Fibroblast of lung (primary cell): ENCODE data around the gene GSTM2.

ENCODE experiments used
- CTCF ChIP-seq, 2 donors: IDR thresholded peaks in 1 of 2; conservative IDR thresholded peaks in 1 of 2; 1 replicate in 1 of 2; 2 replicates in 1 of 2; pipeline ENCODE4 v1.5.1; 2011 to 2012; ENCODE audit warnings: low read length in 2 of 2, control low read depth in 1 of 2, inconsistent platforms in 1 of 2, low read depth in 1 of 2, mild to moderate bottlenecking in 1 of 2
- EZH2 ChIP-seq: IDR thresholded peaks from 2 replicates; pipeline ENCODE4 v1.5.1; 2012; ENCODE audit warnings: low read length, control low read depth, mild to moderate bottlenecking; ENCODE audit errors: missing control alignments

DNA sequence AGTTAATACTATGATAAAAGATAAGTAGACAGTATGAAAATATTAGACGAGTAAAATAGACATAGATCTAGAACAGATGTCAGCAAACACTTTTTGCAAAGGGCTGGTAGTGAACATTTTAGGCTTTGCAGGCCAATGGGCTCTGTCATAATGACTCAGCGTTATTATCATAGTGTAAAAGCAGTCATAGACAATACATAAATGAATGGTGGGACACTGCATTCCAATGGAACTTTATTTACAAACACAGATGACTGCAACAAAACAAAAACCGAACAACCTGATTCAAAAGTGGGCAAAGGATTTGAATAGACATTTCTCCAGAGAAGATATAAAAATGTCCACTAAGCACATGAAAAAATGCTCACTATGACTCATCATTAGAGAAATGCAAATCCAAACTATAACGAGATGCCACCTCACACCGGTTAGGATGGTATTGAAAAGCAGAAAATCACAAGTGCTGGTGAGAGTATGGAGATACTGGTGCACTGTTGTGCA, 51.5 kb downstream of the GSTM2 start:
- TF ChIP-seq CTCF (conservative IDR thresholded peaks at IDR 0.05 in 1 of 2, IDR thresholded peaks at IDR 0.05 in 1 of 2; ENCODE audit: low read depth in 1 of 2, low read length in 2 of 2): no peak
- TF ChIP-seq EZH2: no peak
